ENCODE results near the gene NEDD4.

Gene NEDD4

DNA sequence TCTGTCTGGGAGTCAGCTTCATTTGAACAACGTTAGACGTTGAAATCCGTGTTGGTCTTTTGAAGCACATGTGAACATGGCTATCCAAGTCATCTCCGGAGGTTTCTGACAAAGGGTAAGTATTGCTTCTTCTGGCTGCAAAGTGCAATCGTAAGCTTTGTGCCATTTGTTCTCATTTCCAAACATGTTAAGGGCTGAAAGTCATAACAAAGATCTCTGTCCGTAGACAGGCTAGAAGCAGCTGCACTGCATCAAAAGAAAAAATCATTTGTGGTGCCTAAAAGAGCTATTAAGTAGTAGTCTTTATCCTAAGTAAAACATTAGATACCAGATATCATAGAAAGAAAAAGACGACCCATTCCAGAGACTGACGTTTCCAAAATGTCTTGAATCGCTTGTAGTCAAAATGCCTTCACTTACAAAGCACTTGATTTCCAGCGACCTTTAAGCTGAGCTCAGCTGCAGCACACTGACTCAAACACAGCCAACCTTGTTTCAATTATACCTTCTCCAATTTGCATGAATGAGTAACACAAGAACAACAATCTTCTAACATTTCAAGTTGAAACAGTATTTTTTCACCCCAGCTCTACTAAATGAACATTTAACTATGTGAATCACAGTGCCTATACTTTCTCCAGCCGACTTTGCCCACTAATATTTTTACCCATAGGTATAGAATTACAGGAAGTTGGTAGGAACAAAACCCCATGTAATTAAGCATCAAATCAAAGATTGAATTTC lies 76.6 kb downstream of the NEDD4 start:
- TF ChIP-seq, protein P1, sequence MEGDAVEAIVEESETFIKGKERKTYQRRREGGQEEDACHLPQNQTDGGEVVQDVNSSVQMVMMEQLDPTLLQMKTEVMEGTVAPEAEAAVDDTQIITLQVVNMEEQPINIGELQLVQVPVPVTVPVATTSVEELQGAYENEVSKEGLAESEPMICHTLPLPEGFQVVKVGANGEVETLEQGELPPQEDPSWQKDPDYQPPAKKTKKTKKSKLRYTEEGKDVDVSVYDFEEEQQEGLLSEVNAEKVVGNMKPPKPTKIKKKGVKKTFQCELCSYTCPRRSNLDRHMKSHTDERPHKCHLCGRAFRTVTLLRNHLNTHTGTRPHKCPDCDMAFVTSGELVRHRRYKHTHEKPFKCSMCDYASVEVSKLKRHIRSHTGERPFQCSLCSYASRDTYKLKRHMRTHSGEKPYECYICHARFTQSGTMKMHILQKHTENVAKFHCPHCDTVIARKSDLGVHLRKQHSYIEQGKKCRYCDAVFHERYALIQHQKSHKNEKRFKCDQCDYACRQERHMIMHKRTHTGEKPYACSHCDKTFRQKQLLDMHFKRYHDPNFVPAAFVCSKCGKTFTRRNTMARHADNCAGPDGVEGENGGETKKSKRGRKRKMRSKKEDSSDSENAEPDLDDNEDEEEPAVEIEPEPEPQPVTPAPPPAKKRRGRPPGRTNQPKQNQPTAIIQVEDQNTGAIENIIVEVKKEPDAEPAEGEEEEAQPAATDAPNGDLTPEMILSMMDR (IDR thresholded peaks at IDR 0.05): no peak
- no peaks in the 10 kb centered on the region for H3K4me1 ChIP-seq (ENCODE audit: control insufficient read depth in 1 of 2, insufficient read depth in 1 of 2, low read depth in 1 of 2, low read length in 1 of 2)
- no peak overlapping the region for H3K27ac ChIP-seq
- no peak overlapping the region for H3K4me3 ChIP-seq (ENCODE audit: low read depth in 1 of 2, low read length in 1 of 2)
- peaks cover 13% of the 10 kb centered on the region for H3K36me3 ChIP-seq
- H3K27me3 ChIP-seq: no peaks in the 10 kb centered on the region
- no peaks in the 10 kb centered on the region for H3K9me3 ChIP-seq

DNA sequence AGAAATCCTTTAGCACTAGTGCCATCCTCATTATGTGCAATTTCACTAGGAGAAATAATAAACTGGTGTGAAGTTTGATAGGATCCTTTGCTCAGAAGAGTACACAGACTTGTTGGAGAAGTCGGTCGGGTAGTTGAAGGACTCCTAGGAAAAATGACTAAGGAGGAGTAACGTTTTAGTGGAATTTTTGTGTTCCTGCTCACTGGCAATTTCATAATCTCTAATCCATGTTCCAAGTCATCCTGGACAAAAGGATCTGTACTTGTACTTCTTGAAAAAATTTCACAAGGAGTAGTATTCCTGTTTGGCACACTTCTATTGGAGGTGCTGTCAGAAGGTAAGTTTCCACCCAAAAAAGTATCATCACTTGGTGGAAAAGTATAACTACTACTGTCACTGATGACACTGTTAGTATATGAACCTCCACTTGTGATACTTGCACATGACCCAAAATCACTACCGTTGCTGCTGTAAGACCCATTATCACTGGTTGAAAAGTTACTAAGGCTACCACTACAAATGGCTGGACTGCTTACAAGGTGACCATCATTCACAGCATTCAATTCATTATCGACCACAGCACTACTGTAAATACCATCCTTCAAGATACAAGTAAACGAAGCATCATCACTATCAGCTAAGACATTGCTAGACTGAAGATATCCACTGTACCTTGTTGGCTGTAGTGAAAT lies 77.4 kb downstream of the NEDD4 start:
- Histone ChIP-seq H3K27ac (no peak overlapping the region), H3K4me1 (ENCODE audit: control insufficient read depth in 1 of 2, insufficient read depth in 1 of 2, low read depth in 1 of 2, low read length in 1 of 2) (no peaks in the 10 kb centered on the region), H3K27me3 (no peaks in the 10 kb centered on the region), H3K4me3 (ENCODE audit: low read depth in 1 of 2, low read length in 1 of 2) (no peak overlapping the region), H3K36me3 (peaks cover 13% of the 10 kb centered on the region), H3K9me3 (no peaks in the 10 kb centered on the region)
- TF ChIP-seq, protein P1 (IDR thresholded peaks at IDR 0.05): no peak

DNA sequence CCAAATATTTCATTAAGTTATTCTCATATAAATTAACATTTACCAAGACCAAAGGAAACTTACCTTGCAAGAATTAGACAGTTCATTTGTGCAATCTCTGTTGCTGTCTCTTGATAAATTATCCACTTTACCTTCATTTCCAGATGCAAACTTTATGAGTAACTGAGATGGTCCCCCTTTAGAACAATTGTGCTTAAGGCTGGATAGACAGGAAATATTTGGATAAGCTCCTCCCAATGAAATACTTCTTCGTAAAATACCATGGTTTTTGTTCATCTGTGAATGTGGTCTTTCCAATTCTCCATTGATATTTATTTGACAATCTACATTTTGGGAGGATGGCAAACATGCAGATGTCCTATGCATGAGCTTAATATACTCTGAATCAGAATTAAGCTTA lies 78.2 kb downstream of the NEDD4 start:
- H3K27ac ChIP-seq: no peak overlapping the region
- H3K4me3 ChIP-seq (ENCODE audit: low read depth in 1 of 2, low read length in 1 of 2): no peak overlapping the region
- H3K36me3 ChIP-seq: peaks cover 13% of the 10 kb centered on the region
- H3K4me1 ChIP-seq (ENCODE audit: control insufficient read depth in 1 of 2, insufficient read depth in 1 of 2, low read depth in 1 of 2, low read length in 1 of 2): no peaks in the 10 kb centered on the region
- no peaks in the 10 kb centered on the region for H3K27me3 ChIP-seq
- no peaks in the 10 kb centered on the region for H3K9me3 ChIP-seq
- TF ChIP-seq, protein P1 (IDR thresholded peaks at IDR 0.05): no peak

DNA sequence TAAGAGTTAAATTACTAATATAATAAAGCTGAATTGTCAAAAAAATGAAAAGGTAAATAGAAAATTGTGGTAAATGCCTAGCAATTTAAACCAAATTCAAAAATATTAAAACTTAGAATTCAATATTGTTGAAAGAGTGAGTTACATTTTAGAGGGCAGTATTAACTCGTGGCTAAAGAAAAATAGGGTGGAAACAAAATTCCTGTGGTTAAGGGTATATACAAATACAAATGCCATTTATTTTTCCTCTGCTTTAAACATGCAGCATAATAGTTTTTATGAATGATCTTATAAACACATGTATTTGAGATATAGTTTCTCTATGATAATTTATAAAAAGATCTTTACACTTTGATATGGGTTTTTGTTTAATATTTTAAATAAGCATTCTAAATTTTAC lies 79.0 kb downstream of the NEDD4 start:
- peaks cover 13% of the 10 kb centered on the region for H3K36me3 ChIP-seq
- no peaks in the 10 kb centered on the region for H3K4me1 ChIP-seq (ENCODE audit: control insufficient read depth in 1 of 2, insufficient read depth in 1 of 2, low read depth in 1 of 2, low read length in 1 of 2)
- no peak overlapping the region for H3K4me3 ChIP-seq (ENCODE audit: low read depth in 1 of 2, low read length in 1 of 2)
- no peaks in the 10 kb centered on the region for H3K9me3 ChIP-seq
- H3K27me3 ChIP-seq: no peaks in the 10 kb centered on the region
- H3K27ac ChIP-seq: no peak overlapping the region
- TF ChIP-seq, protein P1 (IDR thresholded peaks at IDR 0.05): no peak

DNA sequence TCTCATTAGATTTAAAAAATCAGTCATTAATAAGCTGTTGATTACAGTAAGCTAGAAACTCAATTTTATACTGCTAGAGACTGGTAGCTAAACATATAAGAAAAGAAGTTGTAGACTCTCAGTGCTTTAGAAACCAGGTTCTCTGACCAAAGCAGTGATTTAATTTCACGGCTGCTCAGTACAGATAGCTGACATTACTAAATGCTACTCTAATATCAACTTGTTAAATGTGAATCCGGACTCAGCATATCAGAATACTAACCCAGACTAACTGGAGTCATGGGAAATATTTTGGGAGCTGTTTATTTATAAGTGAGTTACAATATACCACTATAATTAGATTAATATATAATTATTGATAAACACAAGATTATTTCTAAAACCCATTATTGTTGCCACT lies 80.4 kb downstream of the NEDD4 start:
- H3K27ac ChIP-seq: no peak overlapping the region

More for the DNA sequence above, 80.4 kb downstream of the NEDD4 start:
- H3K4me3 ChIP-seq (ENCODE audit: low read depth in 1 of 2, low read length in 1 of 2): no peak overlapping the region
- no peaks in the 10 kb centered on the region for H3K9me3 ChIP-seq
- H3K4me1 ChIP-seq (ENCODE audit: control insufficient read depth in 1 of 2, insufficient read depth in 1 of 2, low read depth in 1 of 2, low read length in 1 of 2): no peaks in the 10 kb centered on the region
- TF ChIP-seq, protein P1 (IDR thresholded peaks at IDR 0.05): no peak
- peaks cover 13% of the 10 kb centered on the region for H3K36me3 ChIP-seq
- H3K27me3 ChIP-seq: no peaks in the 10 kb centered on the region

Data from neutrophil (primary cell).